Smooth muscle cell of the brain vasculature (primary cell): ENCODE data around the gene PRMT9.

Experiments
- DNase-seq: peaks from one replicate; pipeline ENCODE4 v3.0.0-alpha.2; 2012; ENCODE audit warnings: low read depth, low spot score

Gene PRMT9

DNA sequence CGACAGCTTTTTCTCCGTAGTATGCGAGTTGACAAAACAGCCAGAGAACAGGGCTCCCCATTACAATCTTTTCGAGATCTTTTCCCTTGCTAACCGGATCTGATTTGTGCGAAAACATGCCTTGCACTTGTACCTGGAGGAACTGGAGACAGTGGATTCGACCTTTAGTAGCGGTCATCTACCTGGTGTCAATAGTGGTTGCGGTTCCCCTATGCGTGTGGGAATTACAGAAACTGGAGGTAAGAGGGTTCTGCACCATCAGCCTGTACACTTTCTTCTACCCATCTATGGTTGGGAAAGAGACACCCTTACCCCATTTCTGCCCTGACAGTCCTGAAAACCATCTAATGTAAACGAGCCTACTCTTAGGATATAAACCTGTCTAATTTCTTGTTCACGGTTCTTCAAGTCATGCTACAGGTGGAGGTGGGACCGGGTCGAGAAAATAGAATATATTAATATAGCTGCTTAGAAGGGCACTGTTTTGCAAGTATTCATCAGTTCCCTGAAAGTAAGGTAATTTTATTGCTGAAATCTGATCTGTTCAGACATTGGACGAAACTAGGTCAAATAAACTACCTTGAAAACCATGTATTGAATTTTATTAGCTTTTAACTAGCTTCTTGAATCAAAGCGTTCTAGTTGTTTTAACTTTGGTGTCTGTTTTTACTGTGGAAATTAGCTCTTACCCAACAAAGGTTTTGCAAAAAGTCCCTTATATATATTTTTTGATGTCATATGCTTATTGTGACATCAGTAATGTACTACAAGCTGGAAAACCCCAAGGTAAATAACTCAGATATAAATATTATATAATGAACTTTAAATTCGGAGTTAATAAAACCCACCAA lies 65.9 kb downstream of the PRMT9 start:
- DNase-seq, result no peak

DNA sequence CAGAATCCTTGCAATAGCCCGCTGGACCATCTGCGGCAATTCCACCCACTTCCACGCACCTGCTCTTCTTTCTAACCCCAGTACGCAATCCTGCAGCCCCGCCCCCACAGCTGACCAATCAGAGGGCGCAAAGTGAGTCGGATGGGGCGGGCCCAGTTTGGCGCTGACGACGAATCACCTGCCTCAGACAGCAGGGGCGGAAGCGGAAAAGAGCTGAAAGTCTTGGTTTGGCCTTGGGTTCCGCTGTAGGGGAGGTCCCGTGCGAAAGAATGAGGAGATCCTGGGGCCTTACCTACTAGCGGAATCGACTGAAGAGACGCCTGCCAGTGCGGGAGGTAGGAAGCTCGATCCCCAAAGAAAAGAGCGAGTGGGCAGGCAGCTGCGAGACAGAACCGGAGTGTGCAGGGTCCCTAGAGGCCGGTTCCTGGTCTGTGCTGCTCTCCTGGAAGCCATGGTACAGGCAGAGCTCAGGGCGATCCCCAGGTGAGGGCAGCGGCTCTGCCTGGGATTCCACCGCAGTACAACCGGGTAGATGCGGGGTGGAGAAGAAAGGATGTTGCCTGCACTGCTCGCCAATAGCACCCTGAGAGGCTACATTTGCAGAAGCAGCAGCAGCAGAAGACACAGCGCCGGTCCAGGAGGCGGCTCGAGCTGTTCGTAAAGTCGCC lies 66.7 kb downstream of the PRMT9 start, which contains the start of gene TMEM184C:
TSS of gene TMEM184C (plus strand) at position 225 of the 668 bp plus-strand sequence. CDS start 560 bp downstream, outside the sequence.
- peak; percentile 74 for DNase-seq

DNA sequence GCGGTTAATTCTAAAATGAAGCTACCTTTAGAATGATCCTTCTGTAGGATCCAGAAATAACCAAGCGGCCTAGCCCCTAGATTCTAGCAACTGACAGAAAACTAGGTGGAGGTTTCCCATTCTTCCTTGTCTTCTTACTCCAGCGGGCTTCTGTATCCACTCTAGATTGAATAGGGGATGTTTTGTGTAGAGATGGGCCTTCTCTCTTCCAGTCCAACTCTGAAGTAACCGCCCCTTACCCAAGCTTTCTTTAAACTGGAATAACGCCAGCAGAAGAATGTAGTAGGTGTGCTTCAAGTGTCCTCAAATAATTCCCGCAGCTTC lies 67.2 kb downstream of the PRMT9 start:
- DNase-seq, result no peak

DNA sequence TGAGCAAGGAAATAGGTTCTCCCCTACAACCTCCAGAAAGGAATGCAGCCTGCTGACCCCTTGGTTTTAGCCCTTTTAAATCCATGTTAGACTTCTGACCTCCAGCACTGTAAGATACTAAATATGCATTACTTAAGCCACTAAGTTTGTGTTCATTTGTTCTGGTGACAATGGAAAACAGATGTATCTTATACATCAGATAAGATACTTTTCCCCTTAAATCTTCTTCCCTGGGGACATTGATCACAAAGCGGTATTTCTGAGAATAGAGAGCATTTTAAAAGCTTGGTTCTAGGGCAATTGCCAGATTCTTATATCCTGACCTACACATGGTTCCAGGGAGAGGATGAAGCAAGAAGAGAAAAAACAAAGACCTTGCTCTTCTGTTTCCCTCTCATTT lies 73.3 kb downstream of the PRMT9 start:
- no peak for DNase-seq

DNA sequence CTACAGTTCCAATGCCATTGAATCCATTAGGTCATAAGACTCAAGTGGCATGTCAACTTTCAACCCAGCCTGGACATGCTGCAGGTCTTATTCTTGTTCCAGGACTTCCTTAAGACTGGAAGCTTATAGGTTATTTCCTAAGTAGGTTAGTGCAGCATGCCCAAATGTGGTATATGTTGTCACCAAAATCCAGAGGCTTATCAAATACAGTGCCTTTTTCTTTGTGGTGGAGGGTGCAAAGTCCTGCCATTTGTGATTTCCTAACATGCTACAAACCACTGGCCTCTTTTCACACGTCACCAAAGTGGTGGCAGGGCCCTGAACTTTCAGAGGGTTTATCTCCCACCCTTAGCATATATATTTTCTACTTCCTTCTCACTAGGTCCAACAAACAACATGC lies 76.5 kb downstream of the PRMT9 start:
- no peak for DNase-seq

DNA sequence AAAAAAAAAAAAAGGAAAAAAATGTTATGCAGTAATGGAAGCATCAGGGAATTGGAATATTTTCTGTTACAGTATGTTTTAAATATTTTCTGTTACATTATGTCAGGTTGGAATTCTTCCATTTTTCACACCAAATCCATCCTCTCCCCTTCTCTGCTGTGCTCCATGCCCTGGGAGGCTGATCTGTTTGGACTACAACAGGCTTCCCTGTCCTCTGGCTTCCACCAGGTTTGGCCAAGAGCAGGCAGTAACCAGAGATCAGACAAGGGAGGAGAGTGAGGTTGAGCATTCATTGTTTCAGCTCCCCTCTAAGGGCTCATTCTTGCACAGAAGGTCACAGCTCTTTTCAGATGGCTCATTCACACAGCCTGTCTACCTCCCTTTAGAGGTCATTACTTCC lies 78.5 kb downstream of the PRMT9 start:
- DNase-seq, result no peak

DNA sequence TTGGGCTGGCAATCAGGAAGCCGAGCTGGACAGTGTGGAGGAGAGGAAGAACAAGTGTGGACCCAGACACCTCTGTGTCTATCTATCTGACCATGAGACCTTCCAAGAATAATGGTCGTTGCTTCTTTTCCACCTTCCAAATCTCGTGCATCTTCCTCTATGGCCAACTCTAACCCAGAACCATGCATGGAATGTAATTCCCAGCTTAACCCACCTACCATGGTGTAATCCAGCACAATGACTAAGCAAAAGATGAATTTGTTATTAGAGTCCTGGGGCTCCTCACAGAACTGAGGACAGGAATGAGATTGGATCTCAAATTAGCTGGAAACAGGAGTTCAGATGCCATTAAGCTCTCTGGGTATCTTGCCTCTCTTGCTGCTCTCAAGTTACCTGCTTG lies 84.2 kb downstream of the PRMT9 start:
- no peak for DNase-seq

DNA sequence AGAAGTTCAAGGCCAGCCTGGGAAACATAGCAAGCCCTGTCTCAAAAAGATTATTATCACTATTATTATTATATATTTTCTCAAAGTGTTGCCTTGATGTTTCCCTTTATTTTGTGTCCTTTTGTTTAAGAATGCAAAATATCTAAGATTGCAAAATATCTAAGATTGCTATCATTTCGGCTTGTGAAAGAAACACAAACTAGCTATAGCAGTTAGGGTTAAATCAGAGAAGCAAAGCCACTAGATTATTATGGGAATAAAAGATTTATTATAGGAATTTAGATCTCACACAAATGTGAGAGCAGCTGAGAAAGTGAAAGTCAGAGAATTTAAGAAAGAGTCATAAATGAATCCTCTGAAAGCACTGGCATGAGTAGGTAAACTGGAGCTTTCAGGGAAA lies 84.8 kb downstream of the PRMT9 start:
- DNase-seq, result no peak

DNA sequence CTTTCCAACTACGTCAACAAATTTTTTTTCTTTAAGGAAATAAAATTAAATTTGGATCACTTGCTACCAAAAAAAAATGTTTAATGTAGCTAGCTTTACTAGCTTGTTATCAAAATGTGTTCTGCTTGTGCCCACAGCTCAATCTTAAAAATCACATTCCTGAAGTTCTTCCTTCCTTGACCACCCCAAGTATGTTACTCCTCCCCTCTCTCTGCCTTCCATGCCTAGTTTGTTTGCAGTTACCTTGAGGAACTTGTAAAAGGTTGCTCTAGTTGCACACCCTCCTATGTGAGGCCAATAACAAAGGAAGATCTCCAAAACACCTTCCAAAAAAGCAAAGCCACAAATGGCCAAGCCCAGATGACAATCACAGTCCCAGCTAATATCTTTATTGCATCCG lies 86.4 kb downstream of the PRMT9 start:
- DNase-seq, result no peak

DNA sequence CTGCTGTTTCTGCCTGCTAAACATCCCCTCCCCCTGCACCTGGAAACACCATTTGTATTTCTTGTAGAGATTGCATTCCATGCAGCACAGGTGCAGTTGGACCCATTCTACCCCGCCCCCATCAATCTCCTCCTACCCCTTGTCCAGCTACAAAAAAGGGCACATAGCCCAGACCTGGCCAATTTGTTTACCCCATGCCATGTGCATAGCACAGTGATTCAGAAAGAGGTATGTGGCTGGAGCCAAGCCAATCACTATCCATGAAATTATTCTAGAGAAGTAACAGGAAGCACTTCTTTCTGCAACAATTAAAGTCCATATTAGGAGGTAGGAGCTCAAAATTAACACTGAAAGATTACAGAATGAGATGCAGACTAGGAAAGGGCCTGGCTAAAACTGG lies 87.0 kb downstream of the PRMT9 start:
- DNase-seq, result no peak

DNA sequence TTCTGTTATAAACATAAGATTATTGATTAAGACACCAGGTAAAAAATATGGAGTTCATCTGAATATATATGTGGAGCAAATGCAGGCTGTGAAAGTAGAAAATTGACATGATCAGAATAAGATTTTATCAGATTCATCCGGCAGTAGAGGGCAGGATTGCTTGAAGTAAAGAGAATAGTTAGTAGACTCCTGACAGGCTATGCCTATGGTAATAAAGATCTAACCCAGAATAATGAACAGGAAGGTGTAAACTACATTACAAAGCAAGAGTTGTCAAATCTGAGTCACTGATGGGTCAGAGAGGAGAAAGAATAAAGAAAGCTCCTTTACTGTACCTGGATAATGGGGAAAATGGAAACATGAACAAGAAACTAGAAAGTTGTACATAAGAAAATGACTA lies 87.6 kb downstream of the PRMT9 start:
- DNase-seq, result no peak

DNA sequence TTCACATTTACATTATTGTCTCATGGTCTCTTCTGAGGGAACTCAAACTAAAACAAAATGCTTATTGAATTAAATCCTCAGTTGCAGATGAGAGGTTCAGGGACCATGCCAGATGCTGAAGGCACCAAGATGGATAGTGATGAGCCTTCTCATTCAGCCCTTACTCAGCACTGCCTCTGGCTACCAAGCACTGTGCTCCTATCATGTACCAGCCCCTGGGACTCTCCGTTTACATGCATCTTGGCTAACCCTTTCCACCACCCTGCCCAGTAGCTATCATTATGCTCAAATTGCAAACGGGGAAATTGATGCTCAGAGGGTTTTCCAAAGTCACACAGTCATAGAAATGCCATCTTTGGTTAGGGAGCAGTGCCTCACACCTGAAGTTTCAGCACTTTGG lies 89.4 kb downstream of the PRMT9 start:
- no peak for DNase-seq

DNA sequence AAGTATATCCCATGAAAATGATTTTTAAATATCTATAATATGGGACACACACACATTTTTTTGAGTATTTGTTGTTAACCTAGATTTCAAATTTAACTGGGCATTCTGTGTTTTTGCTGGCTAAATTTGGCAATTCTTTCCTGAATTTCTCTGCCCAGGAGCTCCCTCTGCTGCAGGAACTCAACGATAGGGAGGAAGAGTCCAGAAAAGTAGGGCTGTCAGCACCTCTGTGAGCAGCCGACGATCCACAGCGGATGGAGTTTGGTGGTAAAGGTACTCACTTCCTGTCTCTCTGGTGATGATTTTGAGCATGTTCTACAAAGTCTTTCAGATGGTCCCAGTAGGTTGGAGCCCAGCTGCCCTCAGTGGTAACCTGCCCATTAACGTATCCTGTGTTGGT lies 89.9 kb downstream of the PRMT9 start:
- DNase-seq, result no peak

DNA sequence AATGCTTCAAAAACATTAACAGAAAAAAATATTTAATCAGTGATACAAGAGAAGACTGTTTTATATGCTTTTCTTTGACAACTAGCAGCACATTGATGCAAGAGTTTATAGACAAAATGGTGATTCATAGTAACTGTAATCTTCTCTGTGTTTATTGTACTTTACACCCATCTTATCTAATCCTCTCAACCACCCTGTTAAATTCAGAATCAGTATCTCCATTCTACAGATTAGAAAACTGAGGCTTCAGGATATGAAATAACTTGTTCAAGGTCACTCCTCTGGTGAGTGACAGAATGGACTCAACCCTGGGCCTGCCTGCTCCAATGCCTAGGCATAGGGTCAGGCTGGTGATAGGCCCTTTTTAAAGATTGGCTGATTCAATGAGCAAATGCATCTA lies 92.9 kb downstream of the PRMT9 start:
- no peak for DNase-seq

DNA sequence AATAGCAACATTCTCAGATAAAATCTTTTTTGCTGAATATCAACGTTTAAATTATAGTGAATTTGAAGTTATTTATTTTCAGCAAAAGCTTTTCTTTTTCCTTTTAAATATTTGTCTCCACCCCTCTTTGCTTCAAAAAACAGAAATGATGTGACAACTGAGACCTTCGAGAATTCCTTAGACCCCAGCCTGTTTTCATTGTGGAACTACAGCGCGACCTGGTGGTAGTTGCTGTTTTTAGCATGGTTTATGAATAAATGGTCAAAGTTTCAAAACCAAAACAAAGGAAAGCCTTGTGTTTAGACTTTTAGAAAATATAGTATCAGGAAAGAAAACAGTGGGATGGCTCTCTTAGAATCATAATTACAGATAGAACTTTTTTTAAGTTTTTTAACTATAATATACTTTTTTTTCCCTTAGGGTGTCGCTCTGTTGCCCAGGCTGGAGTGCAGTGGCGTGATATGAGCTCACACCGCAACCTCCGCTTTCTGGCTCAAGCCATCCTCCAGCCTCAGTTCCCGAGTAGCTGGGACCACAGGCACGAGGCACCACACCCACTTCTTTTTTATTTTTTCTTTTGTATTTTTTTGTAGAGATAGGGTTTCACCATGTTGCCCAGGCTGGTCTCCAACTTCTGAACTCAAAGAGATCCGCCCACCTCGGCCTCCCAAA lies 93.6 kb downstream of the PRMT9 start:
- DNase-seq, result peak; percentile 80

DNA sequence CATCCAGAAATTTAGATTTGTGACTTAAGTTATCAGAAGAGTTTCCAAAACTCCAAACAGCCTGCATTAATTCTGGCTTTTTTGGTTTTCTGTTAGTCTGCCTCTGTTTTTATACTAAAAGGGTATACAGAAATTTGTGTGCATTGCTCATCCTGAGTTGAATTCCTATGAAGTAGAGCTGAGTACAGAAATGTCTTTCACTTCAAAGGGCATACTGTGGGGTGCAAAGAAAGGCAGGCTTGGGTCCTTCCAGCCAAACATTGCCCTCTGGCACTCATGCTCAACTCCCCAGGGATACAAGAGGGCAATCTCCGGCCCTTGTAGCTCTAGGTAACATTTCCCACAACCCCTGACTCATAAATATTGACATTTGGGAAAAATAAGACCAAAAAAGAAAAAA lies 94.4 kb downstream of the PRMT9 start:
- DNase-seq, result peak; percentile 52
